Testis (tissue), 2 donors: ENCODE results near the gene GRN.

Experiments
- CTCF ChIP-seq, 3 experiments: fragments of 450-650 bp in 2 of 3; fragments of 200-600 bp in 1 of 3; sonication (generic) in 1 of 3; IDR thresholded peaks; one replicate each; pipeline ENCODE4 v1.5.1; 2016 to 2019; ENCODE audit warnings: antibody characterized with exemption in 3 of 3, mild to moderate bottlenecking in 2 of 3, moderate library complexity in 1 of 3
- POLR2A ChIP-seq: fragments of 450-650 bp; IDR thresholded peaks from one replicate; pipeline ENCODE4 v1.6.1; 2017; ENCODE audit warnings: antibody characterized with exemption, mild to moderate bottlenecking, moderate library complexity

GRCh38 chr17:44382917-44383316 lies 37.8 kb downstream of the GRN start:
- no peak for TF ChIP-seq CTCF (IDR thresholded peaks at IDR 0.05)
- no peak for TF ChIP-seq POLR2A
